GM12865 (cell line): ENCODE data around the gene KDELR3.

Experiments
- DNase-seq: peaks from one replicate; pipeline ENCODE4 v3.0.0; 2010; ENCODE audit warnings: low read depth
- H3K4me3 ChIP-seq: 2 replicates; pipeline ENCODE4 v1.5.1; 2011; ENCODE audit warnings: mild to moderate bottlenecking, low read depth, low read length, control low read depth
- TF ChIP-seq, protein P1 (sequence below): IDR thresholded peaks from 2 replicates; pipeline ENCODE4 v1.5.1; 2011; ENCODE audit warnings: low read length, control low read depth, low read depth, inconsistent platforms; ENCODE audit not compliant: insufficient read depth; ENCODE audit errors: missing control alignments

The KDELR3 gene

GRCh38 chr22:38451864-38452263, 16.0 kb upstream of the KDELR3 start:
- H3K4me3 ChIP-seq = no peak overlapping the region
- TF ChIP-seq, protein P1, sequence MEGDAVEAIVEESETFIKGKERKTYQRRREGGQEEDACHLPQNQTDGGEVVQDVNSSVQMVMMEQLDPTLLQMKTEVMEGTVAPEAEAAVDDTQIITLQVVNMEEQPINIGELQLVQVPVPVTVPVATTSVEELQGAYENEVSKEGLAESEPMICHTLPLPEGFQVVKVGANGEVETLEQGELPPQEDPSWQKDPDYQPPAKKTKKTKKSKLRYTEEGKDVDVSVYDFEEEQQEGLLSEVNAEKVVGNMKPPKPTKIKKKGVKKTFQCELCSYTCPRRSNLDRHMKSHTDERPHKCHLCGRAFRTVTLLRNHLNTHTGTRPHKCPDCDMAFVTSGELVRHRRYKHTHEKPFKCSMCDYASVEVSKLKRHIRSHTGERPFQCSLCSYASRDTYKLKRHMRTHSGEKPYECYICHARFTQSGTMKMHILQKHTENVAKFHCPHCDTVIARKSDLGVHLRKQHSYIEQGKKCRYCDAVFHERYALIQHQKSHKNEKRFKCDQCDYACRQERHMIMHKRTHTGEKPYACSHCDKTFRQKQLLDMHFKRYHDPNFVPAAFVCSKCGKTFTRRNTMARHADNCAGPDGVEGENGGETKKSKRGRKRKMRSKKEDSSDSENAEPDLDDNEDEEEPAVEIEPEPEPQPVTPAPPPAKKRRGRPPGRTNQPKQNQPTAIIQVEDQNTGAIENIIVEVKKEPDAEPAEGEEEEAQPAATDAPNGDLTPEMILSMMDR = no peak
- no peak for DNase-seq

DNA sequence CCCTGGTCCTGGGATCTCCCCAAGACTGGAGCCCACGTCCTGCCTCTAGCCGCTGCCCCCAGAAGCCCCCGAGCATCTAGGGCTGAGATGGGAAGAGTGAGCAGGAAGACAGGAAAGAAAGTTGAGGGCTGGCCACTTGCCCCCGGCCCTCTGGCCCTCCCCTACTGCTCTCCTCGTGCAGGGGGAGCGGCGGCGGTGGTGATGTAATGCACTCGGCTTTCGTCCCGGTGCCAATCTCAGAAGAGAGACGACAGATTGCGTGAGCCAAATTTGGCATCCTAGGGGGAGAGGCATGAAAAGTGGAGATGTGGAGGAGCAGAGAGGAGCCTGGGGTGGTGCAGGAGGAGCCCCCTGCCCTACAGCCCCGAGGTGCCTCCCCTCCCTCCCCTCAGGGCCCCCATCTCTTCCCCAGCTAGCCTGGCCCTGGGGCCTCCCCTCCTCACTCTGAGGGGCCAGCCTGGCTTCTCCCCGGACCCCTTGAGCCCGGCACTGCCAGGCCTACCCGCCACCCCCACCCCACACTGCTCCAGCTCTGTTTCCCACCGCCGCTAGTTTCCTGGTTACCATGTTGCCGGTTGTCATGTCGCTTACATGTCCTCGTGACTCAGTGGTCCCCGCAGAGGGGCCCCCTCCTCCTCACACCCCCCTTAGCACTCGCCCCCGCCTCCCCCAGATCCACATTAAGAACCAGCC, 15.4 kb upstream of the KDELR3 start:
- H3K4me3 ChIP-seq = no peak overlapping the region
- TF ChIP-seq, protein P1 = no peak
- no peak for DNase-seq

- TF ChIP-seq, protein P1 = no peak
- DNase-seq = no peak
- H3K4me3 ChIP-seq = no peak overlapping the region
These were observed 14.7 kb upstream of the KDELR3 start for GRCh38 chr22:38453066-38453672.

- no peak overlapping the region for H3K4me3 ChIP-seq
- DNase-seq = no peak
- TF ChIP-seq, protein P1 = no peak
These were observed 13.9 kb upstream of the KDELR3 start for GRCh38 chr22:38453996-38454352.

DNA sequence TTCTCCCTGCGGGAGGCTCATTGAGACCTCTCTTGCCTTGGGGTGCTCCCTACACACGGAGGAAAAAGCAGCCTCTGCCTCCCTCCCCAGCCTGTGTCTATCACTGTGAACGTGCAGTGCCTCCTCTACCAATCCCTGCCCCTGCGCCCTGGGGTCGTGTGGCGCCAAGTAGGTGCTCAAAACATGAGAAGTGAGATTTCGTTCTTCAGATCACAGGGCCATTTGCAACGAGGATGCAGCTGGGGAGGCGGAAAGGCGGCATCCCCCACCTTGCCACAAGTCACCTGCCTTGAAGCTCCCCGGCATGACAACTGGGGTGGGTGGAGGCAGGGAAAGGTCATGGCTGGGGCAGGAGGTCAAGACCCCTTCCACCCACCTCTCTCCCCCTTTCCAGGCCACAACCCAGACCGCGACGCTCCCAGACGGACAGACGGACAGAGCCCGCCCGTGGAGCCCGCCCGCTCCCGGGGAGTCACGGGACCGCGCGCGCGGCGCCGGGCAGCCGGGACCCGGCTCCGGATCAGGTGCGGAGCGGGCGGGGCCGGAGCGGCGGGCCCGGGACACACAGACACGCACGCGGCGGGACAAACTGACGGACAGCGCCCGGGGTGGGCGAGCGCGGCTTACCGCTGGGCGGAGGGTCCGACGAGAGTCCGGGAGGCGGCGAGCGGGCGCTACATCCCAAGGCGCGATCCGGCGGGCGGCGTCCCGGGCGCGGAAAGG, 13.4 kb upstream of the KDELR3 start:
- TF ChIP-seq, protein P1 = no peak
- peak overlapping the region; percentile 27; the same call in 1 of the 2 replicates for H3K4me3 ChIP-seq
- peak; percentile 68 for DNase-seq

GRCh38 chr22:38455076-38455529, 12.8 kb upstream of the KDELR3 start, which contains the start of gene KCNJ4:
Gene KCNJ4, minus strand, starts transcription at chr22:38455199. Its CDS starts 27,067 bp downstream, at chr22:38428132.
- TF ChIP-seq, protein P1 = no peak
- DNase-seq = no peak
- H3K4me3 ChIP-seq = peak within 1 kb of the TSS; percentile 27; the same call in 1 of the 2 replicates
